KBM-7 (cell line): ENCODE measurements around the gene ZFP92.
A peak's percentile ranks its signal among the peaks of the same experiment; 100 is the strongest.
"Not testable (repeated sequence)": the region's sequence is repeated elsewhere in the genome, so short reads cannot be mapped to it uniquely, and the experiment has no call there.

Experiments used
- DNase-seq: peaks from one replicate; pipeline ENCODE4 v3.0.0-alpha.2; 2015
- in situ Hi-C: fragments of 300-500 bp; cut with MboI; formaldehyde crosslinking; loops from 2 replicates; pipeline ENCODE4 v1.14.3; 2020; ENCODE audit warnings: low sequenced_read_pairs, low pct_unique_long_range_greater_than_20kb, mixed read lengths

ZFP92 gene

GRCh38 chrX:153384390-153384789, 26.9 kb upstream of the ZFP92 start:
- in situ Hi-C loops = no loop called here
- no peak for DNase-seq

GRCh38 chrX:153384973-153385372, 26.3 kb upstream of the ZFP92 start:
- in situ Hi-C loops = not testable (repeated sequence)

GRCh38 chrX:153386097-153386496, 25.2 kb upstream of the ZFP92 start:
- in situ Hi-C loops = no loop called here
- no peak for DNase-seq

More at GRCh38 chrX:153384973-153385372, 26.3 kb upstream of the ZFP92 start:
- not testable (repeated sequence) for DNase-seq

GRCh38 chrX:153387345-153387744, 23.9 kb upstream of the ZFP92 start:
- no peak for DNase-seq
- in situ Hi-C loops = no loop called here

GRCh38 chrX:153387987-153388721, 23.1 kb upstream of the ZFP92 start:
- in situ Hi-C loops = no loop called here
- DNase-seq = no peak

GRCh38 chrX:153388722-153389459, 22.4 kb upstream of the ZFP92 start:
- no peak for DNase-seq
- in situ Hi-C loops = no loop called here

GRCh38 chrX:153389460-153389768, 21.9 kb upstream of the ZFP92 start:
- DNase-seq, in situ Hi-C loops: not testable (repeated sequence)

- in situ Hi-C loops = no loop called here
- no peak for DNase-seq
Observed at GRCh38 chrX:153392642-153393321, 18.5 kb upstream of the ZFP92 start.

GRCh38 chrX:153394612-153395011, 16.7 kb upstream of the ZFP92 start:
- DNase-seq = no peak
- in situ Hi-C loops = no loop called here

GRCh38 chrX:153395613-153396319, 15.5 kb upstream of the ZFP92 start:
- DNase-seq = no peak
- in situ Hi-C loops = no loop called here

GRCh38 chrX:153396320-153397195, 14.7 kb upstream of the ZFP92 start:
- in situ Hi-C loops = no loop called here

GRCh38 chrX:153397256-153397960, 13.9 kb upstream of the ZFP92 start:
- in situ Hi-C loops = no loop called here
- DNase-seq = no peak

More at GRCh38 chrX:153396320-153397195, 14.7 kb upstream of the ZFP92 start:
- no peak for DNase-seq

GRCh38 chrX:153398275-153398960, 12.9 kb upstream of the ZFP92 start:
- in situ Hi-C loops = no loop called here
- no peak for DNase-seq

- DNase-seq = peak; percentile 87
- in situ Hi-C loops = no loop called here
Observed at GRCh38 chrX:153400146-153401132, 10.8 kb upstream of the ZFP92 start.

GRCh38 chrX:153401133-153401764, 10.0 kb upstream of the ZFP92 start, which contains the start of gene PNMA6E:
TSS of gene PNMA6E (minus strand) at chrX:153401350. CDS start at chrX:153398849, 2,501 bp downstream.
- DNase-seq = no peak
- in situ Hi-C loops = no loop called here

- in situ Hi-C loops, DNase-seq: not testable (repeated sequence)
Observed at GRCh38 chrX:153404333-153404732, 6.9 kb upstream of the ZFP92 start.
